ENCODE data around the gene CAMTA1.

GRCh38 chr1:7440154-7440553 lies 654.9 kb downstream of the CAMTA1 start:
- TF ChIP-seq CTCF (optimal IDR thresholded peaks at IDR 0.05 in 1 of 3, IDR thresholded peaks at IDR 0.05 in 1 of 3, conservative IDR thresholded peaks at IDR 0.05 in 1 of 3; ENCODE audit: extremely low read depth in 1 of 3, insufficient read depth in 2 of 3, low read length in 3 of 3) (no peak), EZH2 (IDR thresholded peaks at IDR 0.05; ENCODE audit: low read length) (no peak)

Measured in keratinocyte (primary cell).